Measurements from ENCODE around the gene PPIL3.
"Not testable (repeated sequence)": the region's sequence is repeated elsewhere in the genome, so short reads cannot be mapped to it uniquely, and the experiment has no call there.

Gene PPIL3

DNA sequence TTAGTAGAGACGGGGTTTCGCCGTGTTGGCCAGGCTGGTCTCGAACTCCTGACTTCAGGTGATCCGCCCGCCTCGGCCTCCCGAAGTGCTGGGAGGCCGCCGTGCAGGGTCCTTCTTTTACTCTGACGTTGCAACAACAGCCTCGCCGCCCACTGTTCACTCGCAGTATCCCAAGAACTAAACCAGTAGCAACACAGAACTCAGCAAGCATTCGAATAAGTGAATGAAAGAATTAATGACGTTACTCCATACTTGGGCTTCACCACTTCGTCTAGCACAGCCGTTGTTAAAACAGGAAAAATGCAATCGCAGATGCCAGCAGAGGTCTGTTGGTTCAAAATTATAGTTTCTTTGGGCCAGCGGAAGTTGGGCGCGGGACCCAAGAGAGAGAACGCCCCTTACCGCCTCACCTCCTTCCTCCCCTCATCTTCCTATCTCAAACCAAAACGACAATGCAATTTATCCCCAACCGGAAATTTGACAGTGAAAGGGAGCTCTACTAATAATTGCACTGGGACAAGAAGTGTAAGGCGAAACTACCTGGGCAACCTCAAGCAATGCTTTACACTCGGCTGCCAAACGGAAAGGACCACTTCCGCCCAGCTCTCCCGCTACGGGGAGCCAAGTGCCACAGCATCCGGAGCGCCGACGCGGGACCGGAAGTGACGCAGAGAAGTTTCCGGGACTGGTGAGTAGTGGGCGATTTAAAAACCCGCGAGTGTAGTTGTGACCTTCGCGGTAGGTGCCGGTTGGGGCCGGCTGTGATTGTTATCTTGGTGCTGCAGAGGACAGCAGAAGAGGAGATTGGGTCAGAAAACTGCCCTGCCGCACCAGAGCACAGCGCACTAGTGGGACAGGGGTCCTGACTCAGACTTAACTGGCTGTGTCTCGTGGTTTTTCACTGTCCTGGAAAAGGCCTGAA lies at the start of gene PPIL3, which contains the start of gene NIF3L1:
Gene PPIL3, minus strand, starts transcription at position 374 of the 922 bp plus-strand sequence. CDS start 1,462 bp downstream, outside the sequence.
Gene NIF3L1, plus strand, starts transcription at position 668 of the 922 bp plus-strand sequence. CDS start 2,573 bp downstream, outside the sequence.
- peak; percentile 93 for DNase-seq

DNA sequence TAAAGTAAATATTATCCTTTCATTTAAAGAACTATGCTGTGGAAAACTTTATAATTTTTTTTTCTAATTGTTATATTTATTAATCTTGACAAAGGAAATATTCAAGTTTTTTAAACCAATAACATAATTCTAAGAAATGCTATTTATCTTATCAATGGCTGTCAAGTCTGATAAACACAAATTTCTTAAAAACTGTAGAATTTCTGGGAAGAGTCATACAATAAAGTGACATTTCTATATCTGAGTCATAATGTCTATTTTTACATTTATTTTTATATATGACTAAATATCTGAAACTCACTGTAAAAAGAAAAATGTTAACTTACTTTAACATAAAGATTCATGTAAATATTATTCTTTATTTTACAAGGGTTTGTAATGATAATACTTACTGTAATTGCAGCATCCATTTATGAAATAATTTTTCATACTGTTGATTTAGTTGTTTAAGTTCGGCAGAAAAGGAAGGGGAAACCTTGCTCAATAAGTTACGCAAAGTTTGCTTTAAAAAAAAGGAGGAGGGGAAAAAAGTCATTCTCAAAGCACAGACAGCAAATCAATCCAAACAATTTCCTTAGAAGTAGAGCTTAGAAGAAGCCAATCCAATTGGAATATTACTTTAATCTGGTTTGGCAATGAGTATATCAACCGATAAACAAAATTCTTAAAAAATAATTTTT lies 42.2 kb upstream of the PPIL3 start:
- DNase-seq, result no peak

DNA sequence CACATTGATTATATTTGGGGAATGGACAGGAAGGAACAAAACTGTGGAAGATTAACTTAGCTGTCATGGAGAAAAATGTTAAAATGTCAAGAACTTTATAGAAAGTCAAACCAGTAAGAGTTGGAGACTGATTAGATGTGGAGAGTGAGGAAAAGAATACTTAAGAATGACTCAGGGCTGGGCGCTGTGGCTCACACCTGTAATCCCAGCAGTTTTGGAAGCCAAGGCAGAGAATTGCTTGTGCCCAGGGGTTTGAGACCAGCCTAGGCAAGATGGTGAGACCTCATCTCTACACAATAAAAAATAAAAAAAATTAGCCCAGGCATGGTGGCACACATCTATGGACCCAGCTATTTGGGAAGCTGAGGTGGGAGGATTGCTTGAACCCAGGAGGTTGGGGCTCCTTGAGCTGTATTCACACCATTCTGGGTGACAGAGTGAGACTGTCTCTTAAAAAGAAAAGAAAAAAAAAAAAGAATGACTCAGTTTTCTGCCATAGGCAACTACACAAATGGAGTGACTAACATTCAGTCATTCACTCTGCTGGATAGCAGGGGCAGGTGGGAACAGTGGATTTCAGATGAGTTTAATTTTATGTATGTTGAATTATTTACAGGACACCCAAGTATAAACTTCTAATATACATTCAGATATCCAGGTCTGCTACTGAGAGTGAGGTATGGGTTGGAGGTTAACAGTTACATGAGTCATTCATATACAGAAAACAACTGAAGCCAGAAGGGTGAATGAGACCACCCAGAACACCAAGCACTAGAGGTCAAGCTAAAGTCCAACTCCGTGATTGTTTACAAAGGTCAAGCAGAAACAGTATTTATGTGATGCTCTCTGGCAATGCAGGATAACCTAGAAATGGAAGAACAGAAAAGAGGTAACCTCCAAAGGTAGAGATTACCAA lies 40.7 kb upstream of the PPIL3 start:
- DNase-seq, result no peak

DNA sequence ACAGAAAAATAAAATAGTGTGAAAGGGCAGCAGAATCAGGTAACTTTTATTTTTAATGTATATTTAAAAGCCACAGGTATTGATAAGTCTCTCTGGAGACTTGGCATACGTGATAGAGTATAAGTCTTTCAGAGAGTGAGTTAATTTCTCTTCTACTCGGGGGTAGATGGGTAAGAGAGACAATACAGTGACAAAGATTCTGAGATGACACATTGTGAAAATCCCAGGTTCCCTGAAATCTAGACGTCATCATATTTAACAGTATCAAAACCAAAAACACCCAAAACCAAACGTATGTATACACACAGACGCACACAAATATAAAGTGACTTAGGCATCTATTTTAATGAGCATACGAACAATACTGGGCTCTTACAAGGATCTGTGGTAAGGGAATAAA lies 33.6 kb upstream of the PPIL3 start:
- no peak for DNase-seq

DNA sequence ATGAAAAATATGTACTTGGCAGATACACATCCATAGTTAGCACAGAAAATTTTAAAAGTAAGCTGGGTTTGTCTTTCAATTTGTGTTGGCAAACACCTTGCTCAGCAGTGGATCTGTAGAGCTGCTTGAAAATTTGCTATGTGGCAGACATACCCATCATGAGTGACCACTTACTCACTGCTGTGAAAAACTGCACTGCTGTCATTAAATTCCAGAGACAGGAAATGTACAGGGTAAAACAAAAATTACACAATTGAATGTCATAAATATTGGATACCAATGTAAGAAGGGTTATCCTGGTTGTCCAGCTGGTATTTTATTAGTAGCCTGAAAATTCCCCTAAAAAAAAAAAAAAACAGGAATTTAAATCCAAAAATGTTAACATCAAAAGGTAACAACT lies 24.8 kb upstream of the PPIL3 start:
- no peak for DNase-seq

DNA sequence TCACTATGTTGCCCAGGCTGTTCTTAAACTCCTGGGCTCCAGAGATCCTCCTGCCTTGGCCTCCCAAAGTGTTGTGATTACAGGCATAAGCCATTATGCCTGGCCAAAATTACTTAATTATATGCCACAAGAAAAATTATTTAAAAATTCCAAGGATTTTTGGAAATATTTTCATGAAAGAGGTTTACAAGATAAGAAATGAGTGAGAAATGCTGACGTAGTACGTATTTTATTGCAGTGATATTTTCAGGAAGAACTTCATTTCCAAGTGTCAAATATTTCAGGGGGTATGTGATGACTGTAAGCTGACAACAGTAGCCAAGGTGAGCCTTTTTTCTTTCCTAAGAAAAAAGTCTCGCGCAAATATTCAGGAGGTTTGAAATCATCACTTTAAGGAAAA lies 21.1 kb upstream of the PPIL3 start:
- no peak for DNase-seq

DNA sequence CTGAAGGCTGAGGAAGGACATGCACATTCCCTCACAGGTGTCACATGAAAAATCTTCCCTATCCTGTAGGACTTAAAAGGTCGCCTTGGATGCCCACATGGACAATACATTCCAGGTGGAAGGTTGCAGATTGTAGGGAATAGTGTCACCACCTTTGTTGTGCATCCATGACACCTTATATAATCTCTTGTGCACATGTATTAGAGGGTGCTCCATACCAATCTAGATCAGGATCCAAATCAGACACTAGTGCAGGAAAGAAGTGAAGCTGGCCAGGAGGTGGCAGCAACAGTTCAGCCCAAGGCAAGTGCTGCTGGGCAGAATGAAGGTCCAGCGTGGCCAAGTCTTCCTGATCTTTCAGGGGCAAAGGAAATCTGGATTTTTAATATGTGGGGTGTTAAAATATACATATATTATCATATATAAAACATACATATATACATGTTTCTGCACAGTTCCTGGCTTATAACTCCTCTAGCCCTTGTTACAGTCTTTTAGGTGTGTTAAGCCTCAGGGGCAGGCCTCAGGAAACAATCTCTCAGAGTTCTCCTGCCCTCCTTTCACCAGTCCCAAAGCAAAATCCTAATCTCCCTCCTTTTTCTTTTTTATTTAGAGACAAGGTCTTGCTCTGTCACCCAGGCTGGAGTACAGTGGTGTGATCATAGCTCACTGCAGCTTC lies 16.9 kb upstream of the PPIL3 start:
- peak; percentile 1 for DNase-seq

DNA sequence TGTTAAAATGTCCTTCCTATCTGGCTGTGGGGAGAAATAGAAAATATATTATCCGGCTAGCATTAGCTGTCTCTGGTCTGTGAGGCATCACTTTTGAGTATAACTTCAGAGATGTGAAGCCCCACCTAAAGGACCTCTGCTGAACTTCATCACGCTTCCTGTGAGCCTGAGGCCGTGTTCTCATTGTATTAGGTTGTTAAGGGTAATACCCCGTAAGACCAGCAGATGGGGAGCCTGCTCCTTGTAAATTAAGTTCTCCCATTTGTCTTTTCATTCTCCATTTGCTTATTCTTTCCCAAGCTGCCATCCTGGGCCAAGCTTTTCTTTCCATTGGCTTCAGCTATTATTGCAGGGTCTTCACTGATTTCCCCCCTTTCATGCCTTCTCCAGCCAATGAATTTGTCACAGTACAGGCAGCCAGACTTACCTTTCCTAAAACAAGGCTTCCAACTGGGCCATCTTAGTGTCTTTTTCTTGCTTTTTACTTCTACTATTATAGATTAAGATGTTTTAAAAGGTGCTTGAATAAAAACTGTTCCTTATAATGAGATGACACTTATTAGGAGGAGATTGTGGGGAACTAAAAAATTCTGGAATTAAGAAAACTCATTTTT lies 12.7 kb upstream of the PPIL3 start:
- peak; percentile 6 for DNase-seq

DNA sequence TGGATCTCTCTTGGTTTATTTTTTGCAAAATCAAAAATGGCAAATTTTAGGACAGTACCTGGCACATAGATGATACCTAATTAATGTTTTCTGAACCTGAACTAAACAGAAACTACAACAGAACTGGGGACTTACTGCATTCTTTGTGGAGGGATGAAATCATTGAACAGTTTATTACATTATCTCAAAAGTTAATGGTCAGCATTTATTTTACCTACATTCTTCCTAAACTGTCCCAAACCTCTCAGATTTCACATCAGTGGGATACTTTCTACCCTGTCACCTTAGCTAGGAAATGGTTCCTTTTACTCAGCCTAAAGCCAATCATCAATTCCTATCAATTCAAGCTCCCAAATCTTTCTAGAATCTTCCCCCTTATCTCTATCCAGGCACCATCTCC lies 10.6 kb upstream of the PPIL3 start:
- DNase-seq, result no peak

DNA sequence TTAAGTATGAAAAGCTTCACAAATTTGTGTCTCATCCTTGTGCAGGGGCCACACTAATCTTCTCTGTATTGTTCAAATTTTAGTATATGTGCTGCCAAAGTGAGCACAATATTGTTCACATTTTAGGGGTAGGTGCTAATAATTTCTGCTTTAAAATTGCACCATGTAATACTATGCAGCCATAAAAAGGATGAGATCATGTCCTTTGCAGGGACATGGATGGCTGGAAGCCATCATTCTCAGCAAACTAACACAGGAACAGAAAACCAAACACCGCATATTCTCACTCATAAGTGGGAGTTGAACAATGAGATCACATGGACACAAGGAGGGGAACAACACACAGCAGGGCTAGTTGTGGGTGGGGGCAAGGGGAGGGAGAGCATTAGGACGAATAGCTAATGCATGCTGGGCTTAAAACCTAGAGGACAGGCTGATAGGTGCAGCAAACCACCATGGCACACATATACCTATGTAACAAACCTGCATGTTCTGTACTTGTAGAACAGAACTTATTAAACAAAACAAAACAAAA lies 7.1 kb downstream of the PPIL3 start:
- DNase-seq, result not testable (repeated sequence)

DNA sequence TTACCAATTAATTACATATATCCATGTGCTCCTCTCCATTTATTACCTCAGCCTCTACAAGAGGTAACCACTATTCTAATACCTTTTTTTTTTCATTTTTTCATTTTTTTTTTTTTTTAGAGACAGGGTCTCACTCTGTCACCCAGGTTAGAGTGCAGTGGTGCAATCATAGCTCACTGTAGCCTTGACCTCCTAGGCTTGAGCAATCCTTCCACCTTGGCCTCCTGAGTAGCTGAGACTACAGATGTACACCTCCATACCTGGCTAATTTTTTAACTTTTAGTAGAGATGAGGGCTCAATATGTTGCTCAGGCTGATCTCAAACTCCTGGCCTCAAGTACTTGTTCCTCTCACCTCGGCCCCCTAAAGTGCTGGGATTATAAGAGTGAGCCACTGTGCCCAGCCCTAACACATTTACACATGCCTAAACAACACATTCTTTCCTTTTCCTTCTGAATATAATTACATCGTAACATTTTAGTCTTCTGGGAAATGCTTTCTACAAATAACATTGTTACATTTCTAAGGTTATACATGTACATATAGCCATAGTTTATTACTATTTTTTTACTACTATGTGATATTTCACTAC lies 10.5 kb downstream of the PPIL3 start:
- DNase-seq, result no peak

DNA sequence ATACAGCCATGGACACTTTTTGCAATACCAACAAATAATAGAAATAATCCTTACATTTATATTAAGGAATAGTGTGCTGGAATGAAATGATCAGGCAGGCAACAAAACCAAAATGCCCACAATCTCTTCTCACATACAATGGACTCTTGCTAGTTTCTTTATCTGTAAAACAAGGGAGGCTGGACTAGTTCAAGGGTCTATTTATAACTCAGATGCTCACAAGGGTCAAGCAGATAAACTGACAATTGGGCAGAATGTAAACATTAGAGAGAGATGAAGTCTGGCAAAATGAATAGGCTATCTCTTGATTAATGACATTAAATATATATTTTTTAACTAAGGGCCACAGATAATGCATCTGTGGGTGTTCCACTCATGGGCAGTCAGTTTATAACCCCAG lies 11.4 kb downstream of the PPIL3 start:
- no peak for DNase-seq

DNA sequence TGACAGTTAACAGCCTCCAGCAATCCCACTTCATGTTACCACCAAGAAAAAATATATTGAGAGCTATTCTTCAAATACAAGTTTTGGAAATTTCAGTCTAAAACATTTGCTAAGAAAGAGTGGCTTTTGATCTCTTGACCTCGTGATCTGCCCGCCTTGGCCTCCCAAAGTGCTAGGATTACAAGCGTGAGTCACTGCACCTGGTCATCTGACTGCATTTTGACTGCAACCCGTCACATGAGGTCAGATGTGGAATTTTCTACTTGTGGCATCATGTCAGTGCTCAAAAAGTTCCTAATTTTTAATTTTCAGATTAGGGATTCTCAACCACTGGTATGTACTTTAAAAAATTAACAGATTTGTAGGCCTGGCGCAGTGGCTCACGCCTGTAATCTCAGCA lies 15.3 kb downstream of the PPIL3 start:
- no peak for DNase-seq

DNA sequence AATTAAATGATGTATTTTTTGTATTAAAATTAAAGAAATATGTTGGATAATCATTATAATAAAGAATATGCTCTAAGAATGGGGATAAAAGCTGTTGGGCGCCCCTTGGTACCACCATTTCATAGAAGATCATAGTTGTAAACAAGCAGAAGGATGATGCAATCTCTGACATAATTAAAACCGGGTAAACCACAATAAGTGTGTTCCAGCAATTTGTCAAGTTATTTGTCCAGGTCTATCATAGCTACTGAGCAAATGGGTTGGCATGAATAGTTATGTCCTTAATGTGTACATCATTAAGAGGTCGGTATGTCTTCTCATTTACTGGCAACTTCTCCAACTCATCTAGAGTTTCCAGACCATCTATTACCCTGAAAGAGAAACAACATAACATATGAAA lies 17.7 kb downstream of the PPIL3 start:
- no peak for DNase-seq

DNA sequence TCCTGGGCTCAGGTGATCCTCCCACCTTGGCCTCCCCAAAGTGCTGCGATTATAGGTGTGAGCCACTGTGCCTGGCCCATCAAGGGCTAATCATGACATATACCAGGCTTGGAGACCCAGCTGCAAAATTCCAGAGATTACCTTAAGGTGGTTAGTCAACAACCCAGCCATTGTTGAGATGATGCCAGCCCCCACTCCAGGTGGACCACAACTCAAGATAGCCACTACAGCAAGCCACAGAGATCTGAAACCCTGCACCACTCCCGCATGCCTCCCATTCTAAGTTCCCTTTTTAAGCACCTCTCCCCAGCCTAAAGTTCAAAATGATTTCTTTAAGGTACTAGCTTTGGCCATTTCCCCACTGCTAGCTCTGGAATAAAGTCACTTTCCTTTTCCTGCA lies 19.9 kb downstream of the PPIL3 start:
- DNase-seq, result no peak

DNA sequence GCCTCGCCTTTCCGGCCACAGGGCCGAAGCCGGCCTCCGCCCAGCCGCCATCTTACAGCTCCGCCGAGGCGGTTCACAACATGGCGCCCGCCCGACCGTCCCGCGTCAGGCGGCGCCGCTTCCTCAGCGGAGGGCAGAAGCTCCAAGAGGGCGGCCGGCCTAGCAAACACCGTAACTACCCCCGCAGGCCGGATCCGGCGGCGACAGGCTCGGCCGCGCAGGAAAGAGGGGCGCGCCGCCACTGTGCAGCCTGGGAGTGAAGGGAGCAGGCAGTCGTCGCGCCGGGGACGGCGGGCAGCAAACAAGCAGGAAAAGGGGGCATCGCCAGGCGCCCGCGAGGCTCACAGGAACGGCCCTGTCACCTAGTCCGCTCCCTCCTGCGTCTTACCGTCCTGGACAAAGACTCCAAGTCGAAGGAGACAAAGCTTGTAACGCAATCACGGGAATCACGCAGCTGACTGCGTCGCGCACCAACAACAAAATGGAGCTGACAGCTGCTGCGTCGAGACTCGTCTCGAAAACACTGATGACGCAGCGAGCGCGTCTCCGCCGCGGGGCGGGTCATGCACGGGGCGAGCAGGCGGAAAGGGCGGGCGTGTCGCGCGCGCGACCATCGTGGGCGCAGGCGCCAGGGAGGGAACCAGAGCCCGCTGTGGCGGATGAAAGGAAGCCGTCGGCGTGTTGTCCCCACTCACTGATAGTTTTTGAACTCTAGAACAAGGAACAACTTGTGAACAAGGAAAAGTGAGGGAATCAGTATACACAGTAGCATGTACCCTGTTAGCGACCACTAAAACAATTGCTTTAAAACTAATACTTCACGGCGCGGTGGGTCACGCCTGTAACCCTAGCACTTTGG lies 24.5 kb downstream of the PPIL3 start, which contains the start of gene CLK1:
Gene CLK1, minus strand, starts transcription at position 483 of the 859 bp plus-strand sequence. CDS start 2,796 bp downstream, outside the sequence.
- DNase-seq, result peak; percentile 77

DNA sequence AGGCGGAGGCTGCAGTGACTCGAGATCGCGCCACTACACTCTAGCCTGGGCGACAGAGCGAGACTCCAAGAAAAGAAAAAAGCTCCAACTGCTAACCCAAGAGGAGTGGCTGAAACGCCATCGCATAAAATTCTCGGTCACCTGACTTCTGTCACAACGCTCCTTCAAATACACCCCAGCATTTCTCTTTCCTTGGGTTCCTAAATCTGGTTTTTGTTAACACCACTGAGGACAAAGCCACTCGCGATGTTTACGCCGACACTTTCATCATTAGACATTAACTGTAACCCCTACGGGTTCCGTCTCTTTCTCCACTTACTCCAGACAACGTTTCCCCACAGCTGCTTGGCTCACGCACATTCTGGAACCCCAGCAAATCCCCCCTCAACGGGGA lies 25.1 kb downstream of the PPIL3 start:
- no peak for DNase-seq

DNA sequence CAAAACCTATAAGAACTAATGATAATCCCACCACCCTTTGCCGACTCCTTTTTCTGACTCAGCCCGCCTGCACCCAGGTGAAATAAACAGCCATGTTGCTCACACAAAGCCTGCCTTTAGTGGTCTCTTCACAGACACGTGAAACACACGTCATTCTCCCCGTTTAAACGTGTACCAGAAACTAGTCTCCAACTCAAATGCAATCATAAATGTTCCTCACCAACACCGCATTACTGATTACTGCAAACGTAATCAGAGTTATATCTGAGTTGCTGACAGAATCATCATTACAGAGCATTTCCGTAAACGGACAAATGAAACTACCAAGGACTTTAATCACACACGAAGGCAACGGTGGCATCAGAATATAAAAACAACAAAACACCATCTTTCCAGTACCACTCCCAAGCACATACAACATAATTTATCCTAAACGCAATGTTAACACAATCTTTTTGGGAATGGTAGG lies 26.3 kb downstream of the PPIL3 start:
- no peak for DNase-seq

DNA sequence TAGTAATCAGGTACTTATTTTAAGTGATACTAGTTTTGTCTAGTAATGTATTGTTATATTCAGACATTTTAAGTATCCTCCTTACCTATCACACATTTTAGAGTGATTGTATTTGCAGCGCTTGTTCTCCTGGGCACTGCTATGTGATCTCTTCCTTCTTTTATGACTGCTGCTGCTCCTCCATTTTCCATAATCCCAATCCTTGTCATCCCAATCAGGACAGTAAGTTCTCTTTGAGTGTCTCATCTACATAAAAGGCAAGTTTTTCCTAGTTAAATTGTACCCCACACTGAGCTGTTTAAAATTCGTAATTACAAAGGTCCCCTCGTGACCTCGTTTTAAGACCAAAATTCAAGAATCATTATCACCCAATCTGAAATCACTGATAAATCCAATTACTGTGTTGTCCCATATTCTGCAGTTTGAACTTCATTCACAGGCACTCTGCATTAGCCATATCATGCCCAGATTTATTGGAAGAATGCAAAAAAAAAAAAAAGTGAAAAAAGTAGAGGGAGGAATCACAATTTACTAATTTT lies 27.2 kb downstream of the PPIL3 start:
- DNase-seq, result no peak
